Smooth muscle cell (in vitro differentiated cells): ENCODE measurements around the gene SLC7A9. TPM values are rescaled to one million over a fixed set of nuclear protein-coding genes. Genes with fewer than 3 reads are reported as not detected.
A peak's percentile ranks its signal among the peaks of the same experiment; 100 is the strongest.

Experiments
- DNase-seq: peaks from one replicate; lab custom pipeline; 2025; ENCODE audit not compliant: unreplicated experiment; lab: John Stamatoyannopoulos, UW
- H2AFZ ChIP-seq: fragments of 200-600 bp; sonication (generic); 2 replicates; pipeline ENCODE4 v1.6.0; 2016; ENCODE audit warnings: antibody characterized with exemption, low read depth, mild to moderate bottlenecking
- H3F3A ChIP-seq: fragments of 200-600 bp; sonication (generic); 2 replicates; pipeline ENCODE4 v1.6.0; 2017; ENCODE audit warnings: antibody characterized with exemption, low read depth
- H3K27ac ChIP-seq: fragments of 200-600 bp; sonication (generic); 2 replicates; pipeline ENCODE4 v1.5.1; 2016; ENCODE audit warnings: low read depth, mild to moderate bottlenecking
- H3K27me3 ChIP-seq: fragments of 200-600 bp; sonication (generic); 2 replicates; pipeline ENCODE4 v1.6.1; 2016; ENCODE audit warnings: low read depth, mild to moderate bottlenecking
- H3K36me3 ChIP-seq: fragments of 200-600 bp; sonication (generic); 2 replicates; pipeline ENCODE4 v1.5.1; 2016; ENCODE audit warnings: low read depth
- H3K4me1 ChIP-seq: fragments of 200-600 bp; sonication (generic); 2 replicates; pipeline ENCODE4 v1.5.1; 2016; ENCODE audit warnings: low read depth
- H3K4me2 ChIP-seq: fragments of 200-600 bp; sonication (generic); 2 replicates; pipeline ENCODE4 v1.6.0; 2016; ENCODE audit warnings: mild to moderate bottlenecking
- H3K4me3 ChIP-seq: fragments of 200-600 bp; sonication (generic); 2 replicates; pipeline ENCODE4 v1.5.1; 2016; ENCODE audit warnings: mild to moderate bottlenecking
- H3K79me2 ChIP-seq: fragments of 200-600 bp; sonication (generic); 2 replicates; pipeline ENCODE4 v1.6.0; 2016; ENCODE audit warnings: low read depth, mild to moderate bottlenecking
- H3K9ac ChIP-seq: fragments of 200-600 bp; sonication (generic); 2 replicates; pipeline ENCODE4 v1.6.0; 2016; ENCODE audit warnings: low read depth
- H3K9me3 ChIP-seq: fragments of 200-600 bp; sonication (generic); replicated peaks from 2 replicates; pipeline ENCODE4 v1.5.1; 2016; ENCODE audit warnings: low read depth
- H4K20me1 ChIP-seq: fragments of 200-600 bp; sonication (generic); 2 replicates; pipeline ENCODE4 v1.6.0; 2016; ENCODE audit warnings: low read depth
- WGBS: methylation state at CpG from one replicate; pipeline ENCODE4 v1.1.7; 2016; ENCODE audit warnings: low lambda C conversion rate; 5-methylcytosine and 5-hydroxymethylcytosine counted together
- polyA plus RNA-seq: library from polyadenylated mRNA; unstranded; fragments of >200 nt; fragmentation: Nextera tagmentation; extraction: Ambion mirVana; gene quantifications from 2 replicates; pipeline ENCODE4 v1.2.1, GENCODE V29; 2016
- total RNA-seq: library from RNA; depleted of rRNA; stranded (reverse); fragments of >200 nt; gene quantifications from 2 replicates; pipeline ENCODE4 v1.2.3, GENCODE V29; 2014
- TF ChIP-seq, protein P1 (sequence below): fragments of 200-600 bp; sonication (generic); IDR thresholded peaks from 2 replicates; pipeline ENCODE4 v1.5.1; 2017; ENCODE audit warnings: borderline replicate concordance, mild to moderate bottlenecking, antibody characterized with exemption; ENCODE audit not compliant: insufficient read depth, poor library complexity, severe bottlenecking

Gene SLC7A9
- total and polyA plus RNA-seq, 2 experiments from 2014 or later: 0.21 TPM; not detected in 1

DNA sequence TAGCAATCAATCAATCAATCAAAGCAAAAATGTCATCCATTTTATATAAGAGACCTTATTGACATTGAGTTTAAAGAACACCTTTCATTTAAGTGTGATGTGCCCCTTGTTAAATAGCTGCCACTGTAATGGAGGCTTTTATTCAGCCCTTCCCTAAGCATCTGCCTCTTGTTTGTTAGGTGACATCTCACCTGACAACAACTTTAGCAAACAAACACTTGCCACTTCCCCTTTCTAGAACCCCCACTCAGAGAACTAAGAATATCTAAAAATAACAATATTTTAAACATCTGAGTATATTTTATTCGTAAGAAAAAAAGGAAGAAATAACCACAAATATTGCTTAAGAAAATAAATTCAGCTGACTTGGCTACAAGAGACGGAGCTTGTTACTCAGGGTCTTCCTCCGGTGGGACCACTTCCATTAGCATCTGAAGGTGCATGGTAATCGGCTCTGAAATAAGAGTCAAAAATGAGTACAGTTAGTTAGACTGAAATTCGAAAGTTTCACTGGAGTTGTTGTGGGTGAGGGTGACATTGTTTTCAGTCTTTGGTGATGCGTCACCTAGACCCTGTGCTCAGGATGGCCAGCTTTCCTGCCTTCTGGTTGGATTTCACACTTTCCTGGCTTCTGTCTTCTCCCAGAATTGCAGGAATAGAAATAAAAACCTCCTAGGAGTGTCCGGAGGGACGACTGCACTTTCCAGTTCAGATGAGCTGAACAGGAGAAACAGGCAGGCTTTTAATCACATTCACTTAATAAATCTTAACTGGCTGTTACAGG is 39.1 kb downstream of the SLC7A9 start:
- Histone ChIP-seq H3K4me2 (peak overlapping the region; percentile 66), H3F3A (no peaks in the 10 kb centered on the region), H4K20me1 (no peaks in the 10 kb centered on the region), H3K4me3 (no peak overlapping the region), H3K27me3 (no peaks in the 10 kb centered on the region), H3K9me3 (no peaks in the 10 kb centered on the region), H3K79me2 (no peaks in the 10 kb centered on the region), H3K9ac (no peak overlapping the region), H3K4me1 (no peaks in the 10 kb centered on the region), H2AFZ (no peak overlapping the region), H3K36me3 (no peaks in the 10 kb centered on the region), H3K27ac (peak overlapping the region; percentile 68)
- DNase-seq: no peak
- WGBS: 54% methylated on average over 8 of the region's 8 CpGs
- TF ChIP-seq, protein P1, sequence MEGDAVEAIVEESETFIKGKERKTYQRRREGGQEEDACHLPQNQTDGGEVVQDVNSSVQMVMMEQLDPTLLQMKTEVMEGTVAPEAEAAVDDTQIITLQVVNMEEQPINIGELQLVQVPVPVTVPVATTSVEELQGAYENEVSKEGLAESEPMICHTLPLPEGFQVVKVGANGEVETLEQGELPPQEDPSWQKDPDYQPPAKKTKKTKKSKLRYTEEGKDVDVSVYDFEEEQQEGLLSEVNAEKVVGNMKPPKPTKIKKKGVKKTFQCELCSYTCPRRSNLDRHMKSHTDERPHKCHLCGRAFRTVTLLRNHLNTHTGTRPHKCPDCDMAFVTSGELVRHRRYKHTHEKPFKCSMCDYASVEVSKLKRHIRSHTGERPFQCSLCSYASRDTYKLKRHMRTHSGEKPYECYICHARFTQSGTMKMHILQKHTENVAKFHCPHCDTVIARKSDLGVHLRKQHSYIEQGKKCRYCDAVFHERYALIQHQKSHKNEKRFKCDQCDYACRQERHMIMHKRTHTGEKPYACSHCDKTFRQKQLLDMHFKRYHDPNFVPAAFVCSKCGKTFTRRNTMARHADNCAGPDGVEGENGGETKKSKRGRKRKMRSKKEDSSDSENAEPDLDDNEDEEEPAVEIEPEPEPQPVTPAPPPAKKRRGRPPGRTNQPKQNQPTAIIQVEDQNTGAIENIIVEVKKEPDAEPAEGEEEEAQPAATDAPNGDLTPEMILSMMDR: no peak

GRCh38 chr19:32829345-32829896 is 40.1 kb downstream of the SLC7A9 start:
- no peaks in the 10 kb centered on the region for H4K20me1 ChIP-seq
- no peak overlapping the region for H3K4me3 ChIP-seq
- no peak overlapping the region for H3K9ac ChIP-seq
- H3K4me1 ChIP-seq: no peaks in the 10 kb centered on the region
- H3K4me2 ChIP-seq: no peak overlapping the region
- H3K36me3 ChIP-seq: no peaks in the 10 kb centered on the region
- no peak for DNase-seq
- 94% methylated on average over 10 of the region's 10 CpGs for WGBS
- TF ChIP-seq, protein P1: no peak
- no peaks in the 10 kb centered on the region for H3K27me3 ChIP-seq
- no peak overlapping the region for H2AFZ ChIP-seq
- no peaks in the 10 kb centered on the region for H3F3A ChIP-seq
- H3K79me2 ChIP-seq: no peaks in the 10 kb centered on the region
- no peak overlapping the region for H3K27ac ChIP-seq
- no peaks in the 10 kb centered on the region for H3K9me3 ChIP-seq

DNA sequence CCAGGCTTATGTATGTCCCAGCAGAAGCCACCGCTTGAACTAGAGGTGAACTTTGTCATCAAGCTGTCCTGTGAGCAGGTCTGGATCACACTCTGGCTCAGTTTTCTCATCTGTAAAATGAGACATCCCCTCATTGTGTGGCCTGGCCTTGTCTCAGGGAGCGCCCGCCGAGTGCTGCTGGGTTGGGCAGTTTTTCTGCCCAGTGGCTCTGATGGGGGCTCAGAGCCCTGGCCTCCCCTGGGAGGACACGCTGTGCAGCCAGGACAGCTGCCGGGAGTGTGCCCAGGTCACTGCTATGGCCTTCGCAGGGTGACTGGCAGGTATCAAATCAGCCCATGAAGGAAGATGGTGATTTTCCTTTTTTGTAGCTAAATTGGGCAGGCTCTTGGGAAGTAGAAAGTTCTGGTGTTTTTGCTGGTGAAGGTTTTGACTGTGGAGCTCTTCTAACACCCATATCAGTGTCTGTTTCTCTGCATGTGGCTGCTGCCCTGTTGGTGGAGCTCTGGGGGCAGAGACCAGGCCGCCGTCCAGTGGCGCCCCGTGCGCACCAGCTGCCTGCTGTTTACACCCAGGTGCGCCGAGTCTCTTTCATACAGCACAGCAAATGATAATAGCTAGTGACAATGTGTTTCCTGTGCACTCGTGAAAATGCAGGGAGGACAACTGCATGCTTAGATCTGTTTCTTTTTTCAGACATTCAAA is 40.8 kb downstream of the SLC7A9 start:
- Histone ChIP-seq H4K20me1 (no peaks in the 10 kb centered on the region), H3K4me3 (no peak overlapping the region), H3K79me2 (no peaks in the 10 kb centered on the region), H3F3A (no peaks in the 10 kb centered on the region), H3K36me3 (no peaks in the 10 kb centered on the region), H3K9me3 (no peaks in the 10 kb centered on the region), H3K27ac (no peak overlapping the region), H3K4me2 (no peak overlapping the region), H3K9ac (no peak overlapping the region), H2AFZ (no peak overlapping the region), H3K4me1 (no peaks in the 10 kb centered on the region), H3K27me3 (no peaks in the 10 kb centered on the region)
- no peak for DNase-seq
- 95% methylated on average over 15 of the region's 15 CpGs for WGBS
- TF ChIP-seq, protein P1: no peak
